ENCODE data around the gene OSBPL8.

DNA sequence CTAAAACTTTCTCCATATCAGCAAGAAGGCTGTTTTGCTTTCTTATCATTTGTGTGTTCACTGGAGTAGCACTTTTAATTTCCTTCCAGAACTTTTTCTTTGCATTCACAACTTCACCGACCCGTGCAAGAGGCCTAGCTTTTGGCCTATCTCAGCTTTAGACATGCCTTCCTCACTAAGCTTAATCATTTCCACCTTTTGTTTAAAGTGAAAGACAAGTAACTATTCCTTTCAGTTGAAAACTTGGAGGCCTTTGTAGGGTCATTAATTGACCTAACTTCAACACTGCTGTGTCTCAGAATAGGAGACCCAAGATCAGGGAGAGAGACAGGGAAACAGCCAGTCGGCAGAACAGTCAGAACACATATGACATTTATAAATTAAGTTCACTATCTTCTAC lies 250.7 kb downstream of the OSBPL8 start:
- TF ChIP-seq, protein P1, sequence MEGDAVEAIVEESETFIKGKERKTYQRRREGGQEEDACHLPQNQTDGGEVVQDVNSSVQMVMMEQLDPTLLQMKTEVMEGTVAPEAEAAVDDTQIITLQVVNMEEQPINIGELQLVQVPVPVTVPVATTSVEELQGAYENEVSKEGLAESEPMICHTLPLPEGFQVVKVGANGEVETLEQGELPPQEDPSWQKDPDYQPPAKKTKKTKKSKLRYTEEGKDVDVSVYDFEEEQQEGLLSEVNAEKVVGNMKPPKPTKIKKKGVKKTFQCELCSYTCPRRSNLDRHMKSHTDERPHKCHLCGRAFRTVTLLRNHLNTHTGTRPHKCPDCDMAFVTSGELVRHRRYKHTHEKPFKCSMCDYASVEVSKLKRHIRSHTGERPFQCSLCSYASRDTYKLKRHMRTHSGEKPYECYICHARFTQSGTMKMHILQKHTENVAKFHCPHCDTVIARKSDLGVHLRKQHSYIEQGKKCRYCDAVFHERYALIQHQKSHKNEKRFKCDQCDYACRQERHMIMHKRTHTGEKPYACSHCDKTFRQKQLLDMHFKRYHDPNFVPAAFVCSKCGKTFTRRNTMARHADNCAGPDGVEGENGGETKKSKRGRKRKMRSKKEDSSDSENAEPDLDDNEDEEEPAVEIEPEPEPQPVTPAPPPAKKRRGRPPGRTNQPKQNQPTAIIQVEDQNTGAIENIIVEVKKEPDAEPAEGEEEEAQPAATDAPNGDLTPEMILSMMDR (IDR thresholded peaks at IDR 0.05), result no peak
- no peak for TF ChIP-seq POLR2A (IDR thresholded peaks at IDR 0.05)

All from adrenal gland (tissue), 5 donors.